ENCODE results near the gene COL5A3.

COL5A3 gene

GRCh38 chr19:10009714-10010224 is 535 bp downstream of the COL5A3 start:
- no peak for DNase-seq

DNA sequence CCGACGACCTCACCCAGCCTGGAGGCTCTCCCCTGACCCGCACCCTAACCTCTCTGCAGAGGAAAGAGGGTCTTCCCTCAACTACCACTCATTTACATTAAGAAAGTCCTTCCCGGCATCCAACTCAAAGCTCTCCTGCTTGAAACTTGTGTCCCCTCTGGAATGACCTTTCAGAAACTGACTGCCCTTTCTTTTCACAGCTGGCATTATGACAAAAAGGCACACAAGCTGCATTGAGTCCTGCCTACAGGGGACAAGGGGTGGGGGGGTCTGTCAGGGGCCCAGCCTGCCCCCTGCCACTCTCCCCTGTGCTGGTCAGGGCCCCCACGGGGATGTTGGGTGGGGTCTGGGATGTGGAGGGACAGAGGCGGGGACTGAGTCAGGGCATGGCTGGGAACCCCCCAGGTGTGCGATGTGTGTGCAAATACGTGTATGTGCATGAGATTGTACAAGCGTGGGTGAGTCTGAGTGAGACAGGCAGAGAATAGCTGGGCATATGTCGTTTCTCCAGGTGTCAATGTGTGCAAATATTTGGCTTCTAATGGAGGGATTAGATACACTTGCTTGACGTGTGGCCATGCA is 2.0 kb downstream of the COL5A3 start:
- DNase-seq: no peak

- no peak for DNase-seq
Observed at GRCh38 chr19:10007371-10008183, 2.7 kb downstream of the COL5A3 start.

- no peak for DNase-seq
Observed at GRCh38 chr19:10006752-10007323, 3.5 kb downstream of the COL5A3 start.

DNA sequence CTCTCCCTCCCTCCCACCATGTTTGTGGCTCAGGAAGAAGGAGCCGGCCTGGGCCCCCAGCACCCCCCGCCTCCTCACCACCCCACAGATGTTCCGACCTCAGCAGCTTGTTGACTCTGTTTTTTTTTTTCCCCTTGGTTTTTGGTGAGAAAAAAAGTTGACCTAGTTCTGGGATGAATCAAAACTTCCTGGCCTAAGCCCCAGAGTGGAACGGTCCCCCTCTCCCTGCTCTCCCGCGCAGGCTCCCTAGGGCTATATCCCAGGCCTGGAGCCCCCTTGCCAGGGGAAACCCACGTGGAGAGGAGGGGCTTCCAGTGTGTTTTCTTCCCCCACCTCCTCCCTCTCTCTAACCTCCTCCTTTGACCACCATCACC is 4.0 kb downstream of the COL5A3 start:
- no peak for DNase-seq

DNA sequence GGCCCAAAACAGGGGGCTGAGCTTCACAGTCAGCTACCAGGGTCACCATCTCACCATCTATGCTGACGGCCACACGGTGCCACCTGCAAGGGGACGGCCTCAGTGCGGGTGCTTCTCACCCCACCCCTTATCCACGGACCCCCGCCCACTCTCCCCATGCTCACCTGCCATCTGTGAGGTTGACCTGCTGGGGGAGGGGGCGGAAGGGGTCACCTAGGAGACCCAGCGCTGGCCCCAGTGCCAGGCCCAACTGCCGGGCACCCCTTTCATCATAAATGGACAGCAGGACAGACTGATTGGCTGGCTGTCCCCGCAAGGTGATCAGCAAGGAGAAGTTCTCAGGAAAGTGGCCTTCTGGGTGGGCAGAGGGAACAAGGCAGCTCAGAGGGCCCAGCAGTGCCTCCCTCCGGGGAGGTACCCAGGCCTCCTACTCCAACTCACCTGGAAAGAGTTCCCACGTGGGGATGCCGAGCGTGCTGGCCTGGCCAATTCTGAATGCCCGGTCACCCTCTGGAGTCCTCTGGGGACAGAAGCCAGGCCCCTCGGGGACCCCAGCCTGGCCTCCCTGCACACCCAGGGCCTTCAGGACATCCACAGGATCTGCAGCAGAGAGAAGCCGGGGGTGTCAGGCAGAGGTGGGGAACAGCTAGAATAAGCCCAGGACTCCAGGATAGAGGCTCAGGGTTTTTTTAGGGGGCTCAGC is 4.5 kb downstream of the COL5A3 start:
- DNase-seq: no peak

GRCh38 chr19:10004617-10005016 is 5.7 kb downstream of the COL5A3 start:
- no peak for DNase-seq

- DNase-seq: no peak
Observed at GRCh38 chr19:10003271-10003670, 7.0 kb downstream of the COL5A3 start.

DNA sequence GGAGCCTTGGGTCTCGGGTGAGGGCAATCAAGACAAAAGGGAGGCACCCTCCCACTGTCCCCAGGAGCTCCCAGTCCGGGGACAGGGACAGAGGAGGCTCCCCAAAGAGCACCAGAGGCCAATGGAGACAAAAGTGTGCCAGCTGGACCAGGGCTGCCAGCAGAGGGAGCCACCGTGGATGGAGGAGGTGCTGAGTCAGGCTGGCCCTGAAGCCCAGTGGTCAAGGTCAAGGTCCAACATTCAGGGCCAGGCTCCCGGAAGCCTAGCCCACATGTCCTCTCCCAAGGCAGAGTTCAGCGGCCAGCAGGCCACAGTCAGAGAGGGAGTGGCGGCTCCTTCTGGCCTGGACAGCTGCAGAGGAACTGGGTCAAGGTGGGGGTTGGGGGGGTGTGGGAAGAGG is 8.4 kb downstream of the COL5A3 start:
- no peak for DNase-seq

GRCh38 chr19:10000171-10000826 is 10.0 kb downstream of the COL5A3 start:
- peak; percentile 66 to 78 for DNase-seq

DNA sequence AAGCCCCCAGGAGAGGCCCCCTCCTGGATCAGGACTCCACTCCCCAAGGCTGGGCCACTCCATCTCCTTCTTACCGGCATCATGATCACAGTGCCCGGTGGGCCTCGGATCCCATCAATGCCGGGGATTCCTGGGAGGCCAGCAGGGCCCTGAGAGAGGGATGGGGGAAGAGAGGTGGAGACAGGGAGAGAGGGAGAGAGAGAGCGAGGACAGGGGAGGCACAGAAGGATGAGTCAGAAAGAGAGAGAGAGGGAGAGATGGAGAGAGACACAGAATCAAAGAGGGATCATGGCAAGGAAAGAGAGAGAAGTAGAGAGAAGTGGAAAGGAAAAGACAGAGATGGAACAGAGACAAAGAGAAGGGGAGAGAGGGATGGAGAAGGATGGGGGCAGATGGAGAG is 13.8 kb downstream of the COL5A3 start:
- DNase-seq: no peak

DNA sequence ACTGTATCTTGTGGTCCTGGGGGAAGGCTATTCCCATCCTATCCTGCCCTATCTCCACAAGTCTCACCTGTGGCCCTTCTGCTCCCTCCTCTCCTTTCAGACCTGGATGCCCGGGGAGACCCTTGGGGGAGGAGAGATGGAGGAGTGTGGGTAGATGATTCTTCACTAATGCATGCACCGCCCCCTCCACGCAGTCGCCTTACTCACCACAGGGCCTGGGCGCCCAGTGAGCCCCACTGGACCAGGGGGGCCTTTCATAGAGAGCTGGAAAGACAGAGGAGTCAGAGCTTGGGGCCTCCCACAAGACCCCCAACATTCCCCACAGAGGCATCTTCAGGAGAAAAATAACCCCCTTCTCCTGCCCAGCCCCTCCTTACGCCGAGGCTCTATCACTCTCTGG is 14.3 kb downstream of the COL5A3 start:
- no peak for DNase-seq

GRCh38 chr19:9995084-9995483 is 15.2 kb downstream of the COL5A3 start:
- no peak for DNase-seq

GRCh38 chr19:9991425-9992191 is 18.7 kb downstream of the COL5A3 start:
- no peak for DNase-seq

GRCh38 chr19:9989504-9989903 is 20.8 kb downstream of the COL5A3 start:
- no peak for DNase-seq

- DNase-seq: no peak
Observed at GRCh38 chr19:9986787-9987281, 23.5 kb downstream of the COL5A3 start.

GRCh38 chr19:9981406-9982260 is 28.7 kb downstream of the COL5A3 start:
- DNase-seq: no peak

DNA sequence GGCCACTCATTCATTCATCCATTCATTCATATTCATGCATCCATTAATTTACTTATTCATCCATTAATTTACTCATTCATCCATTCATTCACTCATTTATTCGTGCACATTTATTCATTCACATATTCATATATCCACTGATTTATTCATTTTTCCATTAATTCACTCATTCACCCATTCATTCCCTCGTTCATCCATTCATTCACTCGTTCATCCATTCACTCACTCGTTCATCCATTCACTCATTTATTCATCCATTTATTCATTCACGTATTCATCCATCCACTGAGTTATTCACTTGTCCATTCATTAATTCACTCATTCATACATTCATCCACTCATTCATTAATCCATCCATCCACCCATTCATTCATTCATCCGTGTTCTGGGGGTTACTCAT is 38.2 kb downstream of the COL5A3 start:
- no peak for DNase-seq

DNA sequence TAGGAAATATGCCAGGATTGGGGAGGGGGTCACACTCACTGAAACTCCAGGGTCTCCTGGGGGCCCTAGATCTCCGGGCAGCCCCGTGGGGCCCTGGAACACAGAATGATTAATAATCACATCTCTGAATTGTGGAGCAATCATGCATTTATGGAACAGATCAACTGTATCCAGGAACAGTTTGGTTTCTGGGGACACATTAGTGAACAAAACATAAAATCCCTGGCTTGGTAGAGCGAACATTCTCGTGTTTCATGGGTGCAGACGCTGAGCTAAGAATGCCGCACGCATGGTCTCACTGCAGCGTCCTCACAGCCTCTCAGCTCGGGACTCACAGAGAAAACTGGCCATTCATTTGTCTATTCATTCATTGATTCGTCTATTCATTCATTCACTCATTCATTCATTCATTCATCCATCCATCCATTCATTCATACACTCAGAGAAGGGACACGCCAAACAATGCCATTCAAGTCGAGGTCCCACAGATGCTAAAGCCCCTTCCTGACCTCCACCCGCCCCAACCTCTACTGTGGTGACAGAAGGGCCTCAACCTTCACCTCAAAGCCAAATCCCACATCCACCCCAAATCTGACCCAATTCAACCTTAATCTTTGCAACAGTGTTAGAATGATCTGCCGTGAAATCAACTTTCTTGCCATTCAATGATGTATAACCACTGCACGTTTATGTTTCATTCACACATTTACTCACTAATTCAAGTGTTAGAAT is 39.0 kb downstream of the COL5A3 start:
- DNase-seq: no peak

GRCh38 chr19:9970481-9970880 is 39.8 kb downstream of the COL5A3 start:
- no peak for DNase-seq

- DNase-seq: no peak
Observed at GRCh38 chr19:9969688-9969975, 40.7 kb downstream of the COL5A3 start.

All from NCI-H446 (cell line).